Liver (tissue), 9 donors: ENCODE data around the gene NOC4L. TPM values are rescaled to one million over a fixed set of nuclear protein-coding genes. Genes with fewer than 3 reads are reported as not detected.

ENCODE experiments used
- DNase-seq: peaks from one replicate; pipeline ENCODE4 v3.0.0-alpha.2; 2017; ENCODE audit warnings: low spot score
- H3K27ac ChIP-seq, 2 donors: one replicate each; pipeline ENCODE4 v1.7.0; 2013; ENCODE audit warnings: inconsistent platforms in 2 of 2, low read length in 2 of 2, control low read depth in 1 of 2, low read depth in 1 of 2, mild to moderate bottlenecking in 1 of 2
- H3K27me3 ChIP-seq, 4 donors: one replicate each; pipeline versions ENCODE4 v1.6.1 to v1.7.0; 2013; ENCODE audit warnings: low read length in 3 of 4, inconsistent platforms in 1 of 4, mild to moderate bottlenecking in 1 of 4, moderate library complexity in 1 of 4; ENCODE audit not compliant: control insufficient read depth in 4 of 4, insufficient read depth in 4 of 4
- H3K36me3 ChIP-seq, 4 donors: one replicate each; pipeline versions ENCODE4 v1.6.1 to v1.7.0; 2013; ENCODE audit warnings: low read length in 3 of 4, mild to moderate bottlenecking in 3 of 4, low read depth in 1 of 4, moderate library complexity in 1 of 4; ENCODE audit not compliant: control insufficient read depth in 4 of 4, insufficient read depth in 3 of 4
- H3K4me1 ChIP-seq, 4 donors: one replicate each; pipeline versions ENCODE4 v1.6.1 to v1.7.0; 2013; ENCODE audit warnings: low read length in 3 of 4, mild to moderate bottlenecking in 3 of 4, moderate library complexity in 1 of 4; ENCODE audit not compliant: control insufficient read depth in 4 of 4, insufficient read depth in 4 of 4
- H3K4me3 ChIP-seq, 3 donors: one replicate each; pipeline versions ENCODE4 v1.6.1 to v1.7.0; 2013; ENCODE audit warnings: low read length in 3 of 3, control low read depth in 1 of 3, low read depth in 1 of 3, mild to moderate bottlenecking in 1 of 3
- H3K9ac ChIP-seq, 2 donors: one replicate each; pipeline ENCODE4 v1.7.0; 2013; ENCODE audit warnings: low read length in 2 of 2, mild to moderate bottlenecking in 2 of 2, moderate library complexity in 2 of 2, control low read depth in 1 of 2, low read depth in 1 of 2
- H3K9me3 ChIP-seq, 4 donors: one replicate each; pipeline versions ENCODE4 v1.6.1 to v1.7.0; 2013; ENCODE audit warnings: low read length in 3 of 4; ENCODE audit not compliant: control insufficient read depth in 4 of 4
- ATF3 ChIP-seq: IDR thresholded peaks from 2 replicates; pipeline ENCODE4 v1.6.1; 2016; ENCODE audit warnings: antibody characterized with exemption
- CTCF ChIP-seq: fragments of 150-350 bp; IDR thresholded peaks from 2 replicates; pipeline ENCODE4 v1.5.1; 2017; ENCODE audit warnings: improper control_type of control experiment, low read depth, low read length; ENCODE audit not compliant: missing input control
- EGR1 ChIP-seq, 2 donors: IDR thresholded peaks; 2 replicates each; pipeline ENCODE4 v1.6.1; 2016 to 2018; ENCODE audit warnings: antibody characterized with exemption in 2 of 2, low read depth in 2 of 2
- FOXA1 ChIP-seq: IDR thresholded peaks from 2 replicates; pipeline ENCODE4 v1.6.1; 2016; ENCODE audit warnings: antibody characterized with exemption
- FOXA2 ChIP-seq: IDR thresholded peaks from 2 replicates; pipeline ENCODE4 v1.6.1; 2016; ENCODE audit warnings: antibody characterized with exemption
- GABPA ChIP-seq, 2 donors: IDR thresholded peaks in 1 of 2; conservative IDR thresholded peaks in 1 of 2; 2 replicates each; pipeline ENCODE4 v1.6.1; 2016; ENCODE audit warnings: antibody characterized with exemption in 2 of 2, mild to moderate bottlenecking in 1 of 2, moderate library complexity in 1 of 2
- HNF4A ChIP-seq, 2 donors: conservative IDR thresholded peaks; 2 replicates each; pipeline ENCODE4 v1.6.1; 2016; ENCODE audit warnings: antibody characterized with exemption in 2 of 2, mild to moderate bottlenecking in 2 of 2
- HNF4G ChIP-seq: IDR thresholded peaks from 2 replicates; pipeline ENCODE4 v1.6.1; 2016; ENCODE audit warnings: antibody characterized with exemption
- JUND ChIP-seq, 2 donors: IDR thresholded peaks; 2 replicates each; pipeline ENCODE4 v1.6.1; 2016; ENCODE audit warnings: antibody characterized with exemption in 2 of 2
- MAX ChIP-seq: IDR thresholded peaks from 2 replicates; pipeline ENCODE4 v1.6.1; 2016; ENCODE audit warnings: antibody characterized with exemption
- NR2F2 ChIP-seq: IDR thresholded peaks from 2 replicates; pipeline ENCODE4 v1.6.1; 2016; ENCODE audit warnings: antibody characterized with exemption
- RAD21 ChIP-seq, 2 donors: IDR thresholded peaks; 2 replicates each; pipeline ENCODE4 v1.6.1; 2016; ENCODE audit warnings: antibody characterized with exemption in 2 of 2, mild to moderate bottlenecking in 2 of 2
- REST ChIP-seq: IDR thresholded peaks from 2 replicates; pipeline ENCODE4 v1.6.1; 2016; ENCODE audit warnings: antibody characterized with exemption, mild to moderate bottlenecking
- RXRA ChIP-seq, 2 donors: IDR thresholded peaks; 2 replicates each; pipeline ENCODE4 v1.6.1; 2017 to 2018; ENCODE audit warnings: antibody characterized with exemption in 2 of 2, mild to moderate bottlenecking in 1 of 2
- SP1 ChIP-seq: IDR thresholded peaks from 2 replicates; pipeline ENCODE4 v1.6.1; 2018; ENCODE audit warnings: antibody characterized with exemption, mild to moderate bottlenecking
- TAF1 ChIP-seq: conservative IDR thresholded peaks from 2 replicates; pipeline ENCODE4 v1.6.1; 2016; ENCODE audit warnings: antibody characterized with exemption, mild to moderate bottlenecking
- YY1 ChIP-seq: IDR thresholded peaks from 2 replicates; pipeline ENCODE4 v1.6.1; 2016; ENCODE audit warnings: antibody characterized with exemption, mild to moderate bottlenecking
- ZBTB33 ChIP-seq: IDR thresholded peaks from 2 replicates; pipeline ENCODE4 v1.6.1; 2016; ENCODE audit warnings: antibody characterized with exemption
- WGBS: extraction: QIAGEN DNeasy Blood & Tissue Kit; methylation state at CpG from one replicate; pipeline ENCODE4 v1.1.7; 2013; 5-methylcytosine and 5-hydroxymethylcytosine counted together
- polyA plus RNA-seq, 2 donors: library from polyadenylated mRNA; stranded (reverse) in 1 of 2; unstranded in 1 of 2; fragments of 200-250 nt in 1 of 2; fragments of >200 nt in 1 of 2; fragmentation: Nextera tagmentation in 1 of 2; extraction: Ambion mirVana in 1 of 2; gene quantifications; one replicate each; pipeline versions ENCODE4 v1.2.1 to v1.2.3, GENCODE V29; 2013 to 2015
- total RNA-seq, 2 donors: library from RNA; depleted of rRNA; stranded (reverse); fragments of >200 nt; gene quantifications; one replicate each; pipeline ENCODE4 v1.2.3, GENCODE V29; 2014
- donor health status: healthy.
- donor health status: healthy.
- donor health status: healthy.
- donor health status: healthy.
- donor health status: healthy.

NOC4L gene
- total and polyA plus RNA-seq, 4 donors: 6.4 to 11.6 (median 8.4) TPM

GRCh38 chr12:132103542-132104308 lies 40.5 kb upstream of the NOC4L start:
- Histone ChIP-seq H3K27ac (no peak overlapping the region), H3K9ac (no peak overlapping the region), H3K36me3 (peaks cover 6 to 17% (median 13%) of the 10 kb centered on the region in 4 donors), H3K4me1 (no peaks in the 10 kb centered on the region), H3K27me3 (no peaks in the 10 kb centered on the region), H3K4me3 (no peak overlapping the region), H3K9me3 (no peaks in the 10 kb centered on the region)
- WGBS: 95% methylated on average over 26 of the region's 26 CpGs
- no peak for DNase-seq
- TF ChIP-seq HNF4G (no peak), ATF3 (no peak), MAX (no peak), ZBTB33 (no peak), FOXA1 (no peak), RXRA (IDR thresholded peaks at IDR 0.05) (no peak), HNF4A (conservative IDR thresholded peaks at IDR 0.05) (no peak), JUND (IDR thresholded peaks at IDR 0.05) (no peak), REST (no peak), CTCF (no peak), RAD21 (IDR thresholded peaks at IDR 0.05) (no peak), YY1 (no peak), GABPA (IDR thresholded peaks at IDR 0.05 in 1 of 2, conservative IDR thresholded peaks at IDR 0.05 in 1 of 2) (no peak), TAF1 (no peak), EGR1 (IDR thresholded peaks at IDR 0.05; ENCODE audit: low read depth in 2 of 2) (no peak), FOXA2 (no peak), NR2F2 (no peak), SP1 (no peak)
